ENCODE results near the gene SMCR8.
"Not testable (repeated sequence)": the region's sequence is repeated elsewhere in the genome, so short reads cannot be mapped to it uniquely, and the experiment has no call there.

GRCh38 chr17:18338158-18338557 is 23.1 kb downstream of the SMCR8 start:
- not testable (repeated sequence) for TF ChIP-seq POLR2A (IDR thresholded peaks at IDR 0.05); CTCF (IDR thresholded peaks at IDR 0.05 in 4 of 5, conservative IDR thresholded peaks at IDR 0.05 in 1 of 5)
